Esophagus (tissue), 2 donors: ENCODE data around the gene C19orf67. TPM values are rescaled to one million over a fixed set of nuclear protein-coding genes. Genes with fewer than 3 reads are reported as not detected.
A peak's percentile ranks its signal among the peaks of the same experiment; 100 is the strongest.
"Not testable (repeated sequence)": the region's sequence is repeated elsewhere in the genome, so short reads cannot be mapped to it uniquely, and the experiment has no call there.

Experiments
- H3K27ac ChIP-seq, 2 donors: one replicate each; pipeline ENCODE4 v1.5.1; 2013; ENCODE audit warnings: low read depth in 2 of 2, mild to moderate bottlenecking in 2 of 2, inconsistent platforms in 1 of 2, low read length in 1 of 2, moderate library complexity in 1 of 2
- H3K27me3 ChIP-seq, 2 donors: one replicate each; pipeline ENCODE4 v1.6.1; 2013; ENCODE audit warnings: low read length in 2 of 2, control low read depth in 1 of 2, mild to moderate bottlenecking in 1 of 2; ENCODE audit not compliant: insufficient read depth in 2 of 2, control insufficient read depth in 1 of 2
- H3K36me3 ChIP-seq, 2 donors: one replicate each; pipeline ENCODE4 v1.6.1; 2013; ENCODE audit warnings: low read length in 1 of 2; ENCODE audit not compliant: control insufficient read depth in 2 of 2, insufficient read depth in 2 of 2
- H3K4me1 ChIP-seq, 2 donors: one replicate each; pipeline ENCODE4 v1.6.1; 2013; ENCODE audit warnings: low read length in 1 of 2; ENCODE audit not compliant: control insufficient read depth in 2 of 2, insufficient read depth in 2 of 2
- H3K4me3 ChIP-seq, 2 donors: one replicate each; pipeline ENCODE4 v1.5.1; 2013; ENCODE audit warnings: low read length in 2 of 2, mild to moderate bottlenecking in 2 of 2, low read depth in 1 of 2, moderate library complexity in 1 of 2
- H3K9me3 ChIP-seq, 2 donors: one replicate each; pipeline ENCODE4 v1.6.1; 2013; ENCODE audit warnings: mild to moderate bottlenecking in 2 of 2, low read depth in 1 of 2, low read length in 1 of 2, moderate library complexity in 1 of 2; ENCODE audit not compliant: control insufficient read depth in 2 of 2, insufficient read depth in 1 of 2
- WGBS, 2 donors: extraction: QIAGEN DNeasy Blood & Tissue Kit; methylation state at CpG; one replicate each; pipeline ENCODE4 v1.1.7; 2013; 5-methylcytosine and 5-hydroxymethylcytosine counted together
- polyA plus RNA-seq, 2 donors: library from polyadenylated mRNA; stranded (reverse); fragments of 200-250 nt; gene quantifications; one replicate each; pipeline ENCODE4 v1.2.3, GENCODE V29; 2013
- donor health status: healthy with polysubstance abuse.
- donor health status: Bipolar disorder and iron deficiency.

The C19orf67 gene
- polyA plus RNA-seq, 2 donors: not detected

- H3K27ac ChIP-seq: no peak overlapping the region
- no peaks in the 10 kb centered on the region for H3K27me3 ChIP-seq
- 86 to 89% methylated on average over 7 of the region's 7 CpGs for WGBS, 2 donors
- H3K9me3 ChIP-seq: no peaks in the 10 kb centered on the region
- no peaks in the 10 kb centered on the region for H3K36me3 ChIP-seq
- no peaks in the 10 kb centered on the region for H3K4me1 ChIP-seq
- H3K4me3 ChIP-seq: no peak overlapping the region
These were observed 49.9 kb downstream of the C19orf67 start for GRCh38 chr19:14035706-14036105.

GRCh38 chr19:14035159-14035558 is 50.4 kb downstream of the C19orf67 start:
- not testable (repeated sequence) for H3K27ac ChIP-seq, H3K4me3 ChIP-seq, H3K36me3 ChIP-seq, H3K4me1 ChIP-seq, H3K9me3 ChIP-seq, H3K27me3 ChIP-seq
- 92 to 93% methylated on average over 12 of the region's 12 CpGs for whole genome bisulfite sequencing, 2 donors

GRCh38 chr19:14033946-14034345 is 51.6 kb downstream of the C19orf67 start:
- H3K4me3 ChIP-seq: no peak overlapping the region
- H3K4me1 ChIP-seq: no peaks in the 10 kb centered on the region
- no peaks in the 10 kb centered on the region for H3K9me3 ChIP-seq
- H3K36me3 ChIP-seq: no peaks in the 10 kb centered on the region
- no peak overlapping the region for H3K27ac ChIP-seq
- WGBS, 2 donors: 96 to 99% methylated on average over 2 of the region's 2 CpGs
- no peaks in the 10 kb centered on the region for H3K27me3 ChIP-seq

- WGBS, 2 donors: 0 to 1% methylated on average over 56 to 63 of the region's 63 CpGs
- Histone ChIP-seq H3K36me3 (no peaks in the 10 kb centered on the region), H3K4me3 (peak within 1 kb of the TSS; percentile 53 to 65), H3K27me3 (no peaks in the 10 kb centered on the region), H3K27ac (peak within 1 kb of the TSS; percentile 54 to 66), H3K4me1 (no peaks in the 10 kb centered on the region), H3K9me3 (no peaks in the 10 kb centered on the region)
These were observed 53.7 kb downstream of the C19orf67 start, which contains the start of gene IL27RA for GRCh38 chr19:14031719-14032480. Gene IL27RA, plus strand, starts transcription at chr19:14031762. Its CDS starts 111 bp downstream, at chr19:14031873.

Other genes starting within 250 kb of the C19orf67 start
- gene NANOS3, start 208.6 kb downstream of the C19orf67 start, polyA plus RNA-seq: not detected
- 10 to 100 TPM in 1 of 2 donors, 1 to 10 TPM in 1; 7.5 to 13.0 TPM for gene BRME1, start 179.7 kb downstream of the C19orf67 start, polyA plus RNA-seq
- gene CC2D1A, start 179.6 kb downstream of the C19orf67 start, polyA plus RNA-seq: 10 to 100 TPM; 34.0 to 58.9 TPM
- 1 to 10 TPM; 3.9 to 5.3 TPM for gene PODNL1, start 147.4 kb downstream of the C19orf67 start, polyA plus RNA-seq
- gene DCAF15, start 133.3 kb downstream of the C19orf67 start, polyA plus RNA-seq: 10 to 100 TPM; 31.6 to 50.5 TPM
- gene RFX1, start 79.5 kb downstream of the C19orf67 start, polyA plus RNA-seq: 1 to 10 TPM; 3.8 to 6.6 TPM
- gene RLN3, start 57.6 kb downstream of the C19orf67 start, polyA plus RNA-seq: not detected
- gene IL27RA, start 54.0 kb downstream of the C19orf67 start, polyA plus RNA-seq: 1 to 10 TPM; 1.3 to 2.3 TPM
- gene PALM3, start 23.7 kb downstream of the C19orf67 start, polyA plus RNA-seq: under 1 TPM; 0.08 to 0.45 TPM
- 1 to 10 TPM; 3.1 to 7.1 TPM for gene MISP3, start 13.0 kb downstream of the C19orf67 start, polyA plus RNA-seq
- 10 to 100 TPM; 27.6 to 28.4 TPM for gene SAMD1, start 5.0 kb upstream of the C19orf67 start, polyA plus RNA-seq
- gene PRKACA, start 32.0 kb upstream of the C19orf67 start, polyA plus RNA-seq: 10 to 100 TPM; 31.2 to 32.2 TPM
- gene ASF1B, start 50.8 kb upstream of the C19orf67 start, polyA plus RNA-seq: 10 to 100 TPM in 1 of 2 donors, 1 to 10 TPM in 1; 9.1 to 14.6 TPM
- 10 to 100 TPM in 1 of 2 donors, 1 to 10 TPM in 1; 4.7 to 11.1 TPM for gene ADGRL1, start 120.4 kb upstream of the C19orf67 start, polyA plus RNA-seq